SH-SY5Y (cell line): ENCODE results near the gene RMND1.

Experiments
- GATA2 ChIP-seq: IDR thresholded peaks from 2 replicates; pipeline ENCODE4 v1.6.1; 2011; ENCODE audit warnings: mild to moderate bottlenecking, low read depth, low read length
- GATA3 ChIP-seq: IDR thresholded peaks from 2 replicates; pipeline ENCODE4 v1.6.1; 2011; ENCODE audit warnings: low read depth, mild to moderate bottlenecking, low read length, moderate library complexity

The RMND1 gene

DNA sequence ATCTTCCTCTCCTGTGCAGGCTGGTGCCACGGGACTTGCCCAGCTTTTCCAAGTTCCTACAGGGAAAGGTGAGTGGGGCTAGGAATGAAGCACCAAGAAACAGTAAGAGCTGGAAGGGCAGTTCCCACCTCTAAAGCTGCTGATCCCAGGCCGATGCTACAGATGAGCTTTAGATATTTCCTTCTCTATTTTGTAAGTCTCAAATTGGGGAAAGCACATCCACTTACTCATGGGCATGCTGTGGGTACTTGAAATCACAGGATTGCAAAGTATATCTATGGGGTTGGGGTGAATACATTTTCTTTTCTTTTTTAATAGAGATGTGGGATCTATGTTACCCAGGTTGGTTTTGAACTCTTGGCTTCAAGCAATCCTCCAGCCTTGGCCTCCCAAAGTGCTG lies 63.7 kb downstream of the RMND1 start:
- no peak for TF ChIP-seq GATA2
- no peak for TF ChIP-seq GATA3

DNA sequence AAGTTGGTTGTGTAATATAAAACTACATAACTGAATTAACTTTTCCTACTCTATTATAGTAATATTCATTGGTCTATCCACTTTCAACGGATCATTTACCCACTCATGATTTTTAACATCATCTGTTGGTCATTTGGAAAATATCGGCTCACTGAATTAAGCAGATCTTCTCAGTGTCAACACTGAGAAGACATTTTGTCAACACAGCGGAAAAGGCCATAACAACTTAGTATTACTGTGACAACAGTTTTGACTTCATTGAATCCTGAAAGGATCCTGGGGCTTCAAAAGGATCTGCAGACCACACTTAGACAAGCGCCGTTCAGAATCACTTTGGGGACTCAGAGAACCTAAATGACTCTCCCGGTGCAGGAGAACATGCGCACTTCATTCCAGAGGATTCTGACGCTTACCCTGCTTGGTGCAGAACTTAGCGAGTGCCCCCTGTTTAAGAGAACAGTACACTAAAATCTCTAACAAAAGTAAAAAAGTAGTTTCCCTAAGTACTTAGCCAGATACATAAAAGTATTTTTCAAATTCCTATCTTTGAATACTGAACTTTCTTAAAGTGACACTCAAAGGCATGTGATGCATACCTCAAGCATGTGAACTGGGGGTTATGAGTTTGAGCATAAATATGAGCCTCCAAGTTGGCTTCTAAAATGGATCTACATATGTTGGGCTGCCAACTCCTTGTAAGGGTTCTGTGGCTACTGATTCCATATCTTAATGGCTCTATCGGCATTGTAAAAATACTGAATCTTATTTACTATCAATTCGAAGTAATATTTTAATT lies 64.6 kb downstream of the RMND1 start:
- TF ChIP-seq GATA2 (no peak), GATA3 (no peak)

DNA sequence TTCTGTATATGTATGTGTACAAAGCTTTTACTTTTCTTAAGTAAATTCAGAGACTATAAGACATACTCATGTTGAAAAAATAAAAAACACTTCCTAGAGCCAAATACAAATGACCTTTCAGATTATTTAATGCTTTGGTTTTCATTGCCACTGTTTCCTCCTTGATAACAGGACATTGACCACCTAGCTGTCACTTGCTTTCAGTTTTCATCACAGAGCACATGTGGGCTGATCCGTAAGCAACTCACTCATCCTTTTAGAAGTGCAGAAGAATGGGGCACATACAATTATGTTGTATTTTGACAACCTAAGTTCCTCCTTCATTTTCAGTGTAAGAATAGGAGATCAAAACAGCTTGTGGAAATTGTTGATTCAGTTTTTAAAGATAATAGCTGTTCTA lies 66.7 kb downstream of the RMND1 start:
- no peak for TF ChIP-seq GATA3
- no peak for TF ChIP-seq GATA2

- TF ChIP-seq GATA2 (no peak), GATA3 (peak; percentile 20; the same call in 1 of the 2 replicates)
Measured at GRCh38 chr6:151384151-151384550, 67.8 kb downstream of the RMND1 start.

DNA sequence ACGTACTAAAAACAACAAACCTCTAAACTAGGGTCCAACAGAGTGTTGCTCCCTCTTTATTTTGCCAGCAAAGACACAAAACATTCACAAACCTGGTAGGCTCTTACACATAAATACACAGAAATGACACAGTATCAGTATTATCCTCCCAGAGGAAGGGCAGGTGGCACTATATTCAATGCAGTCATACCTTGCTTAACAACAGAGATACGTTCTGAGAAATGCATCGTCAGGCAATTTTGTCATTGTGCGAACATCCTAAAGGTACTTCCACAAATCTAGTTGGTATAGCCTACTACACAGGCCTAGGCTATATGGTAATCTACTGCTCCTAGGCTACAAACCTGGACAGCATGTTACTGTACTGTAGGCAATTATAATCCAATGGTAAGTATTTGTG lies 70.2 kb downstream of the RMND1 start:
- no peak for TF ChIP-seq GATA2
- TF ChIP-seq GATA3 = no peak

GRCh38 chr6:151380848-151381205 lies 71.1 kb downstream of the RMND1 start:
- TF ChIP-seq GATA2 = no peak
- TF ChIP-seq GATA3 = no peak

DNA sequence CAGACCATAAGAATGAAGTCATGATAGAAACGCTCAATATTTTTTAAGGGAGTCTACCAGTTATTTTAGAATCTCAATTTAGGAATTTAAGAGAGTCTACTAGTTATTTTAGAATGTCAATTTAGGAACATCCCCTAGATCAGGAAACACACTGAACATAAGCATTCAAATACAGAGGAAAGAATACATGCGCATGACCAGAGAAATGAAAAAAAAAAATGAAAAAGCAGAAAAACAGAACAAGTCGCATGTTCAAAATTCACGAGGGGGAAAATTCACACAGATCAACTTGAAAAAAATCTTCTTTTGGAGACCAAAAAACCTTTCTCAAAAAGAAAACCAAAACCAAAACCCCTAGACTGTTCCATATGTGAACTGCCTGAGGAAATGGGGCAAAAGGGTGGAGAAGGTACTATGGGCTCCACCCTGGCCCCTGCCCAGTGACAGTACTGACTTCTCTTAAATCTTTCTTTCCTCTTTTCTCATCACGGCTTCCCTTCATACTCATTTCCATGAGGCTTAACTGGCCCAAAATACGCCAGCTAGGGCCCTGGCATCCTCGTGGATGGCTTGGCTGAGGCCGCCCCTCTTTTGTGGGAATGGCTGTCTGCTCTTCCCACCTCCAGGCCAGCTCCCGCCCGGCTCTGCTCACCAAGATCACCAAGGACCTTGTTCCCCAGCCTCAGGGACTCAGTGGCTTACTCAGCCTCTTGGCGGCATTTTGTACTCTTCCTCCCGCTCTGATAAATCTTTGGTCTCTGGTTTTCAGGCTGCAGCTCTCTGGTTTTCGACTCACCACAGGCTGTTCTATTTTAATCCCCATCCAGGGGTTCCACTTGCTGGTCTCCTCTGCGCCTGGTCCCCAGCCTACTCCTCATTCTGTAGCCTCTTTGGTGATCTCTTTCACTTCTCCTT lies 71.7 kb downstream of the RMND1 start:
- TF ChIP-seq GATA2 (no peak), GATA3 (no peak)

DNA sequence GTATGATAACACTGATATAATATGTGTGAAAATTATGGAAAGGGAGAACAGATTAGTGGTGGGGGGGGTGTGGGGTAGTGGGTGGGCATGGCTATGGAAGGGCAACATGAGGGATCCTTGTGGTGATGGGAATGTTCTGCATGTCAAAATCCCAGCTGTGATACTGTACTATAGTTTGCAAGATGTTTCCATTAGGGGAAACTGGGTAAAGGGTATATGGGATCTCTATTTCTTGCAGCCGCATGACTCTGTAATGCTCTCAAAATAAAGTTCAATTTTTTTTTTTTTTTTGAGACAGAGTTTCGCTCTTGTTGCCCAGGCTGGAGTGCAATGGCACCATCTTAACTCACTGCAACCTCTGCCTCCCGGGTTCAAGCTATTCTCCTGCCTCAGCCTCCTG lies 74.8 kb downstream of the RMND1 start:
- no peak for TF ChIP-seq GATA2
- no peak for TF ChIP-seq GATA3

- TF ChIP-seq GATA3 (no peak), GATA2 (no peak)
Measured at GRCh38 chr6:151376440-151376839, 75.5 kb downstream of the RMND1 start.

DNA sequence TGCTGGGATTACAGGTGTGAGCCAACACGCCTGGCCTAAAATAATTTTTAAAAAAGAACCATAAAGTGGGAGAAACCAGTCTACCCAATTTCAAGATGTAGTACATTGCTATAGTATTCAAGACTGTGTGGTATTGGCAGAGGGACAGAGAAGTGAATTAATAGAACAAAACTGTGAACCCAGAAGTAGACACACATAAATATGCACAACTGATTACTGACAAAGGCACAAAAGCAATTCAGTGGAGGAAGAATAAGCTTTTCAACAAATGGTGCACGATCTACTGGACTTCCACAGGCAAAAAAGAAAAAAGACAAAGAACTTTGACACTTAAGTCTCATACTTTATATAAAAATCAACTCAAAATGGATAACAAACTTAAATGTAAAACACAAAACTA lies 76.1 kb downstream of the RMND1 start:
- TF ChIP-seq GATA3 = no peak
- TF ChIP-seq GATA2 = no peak

GRCh38 chr6:151374036-151374683 lies 77.8 kb downstream of the RMND1 start:
- TF ChIP-seq GATA3 (no peak), GATA2 (no peak)

GRCh38 chr6:151372164-151372563 lies 79.8 kb downstream of the RMND1 start:
- TF ChIP-seq GATA2 = no peak

GRCh38 chr6:151370509-151371078 lies 81.3 kb downstream of the RMND1 start:
- TF ChIP-seq GATA3 (no peak), GATA2 (no peak)

- TF ChIP-seq GATA2 (no peak), GATA3 (no peak)
Measured at GRCh38 chr6:151365233-151365632, 86.7 kb downstream of the RMND1 start.
